ENCODE data around the gene ANKRD24. TPM values are rescaled to one million over a fixed set of nuclear protein-coding genes. Genes with fewer than 3 reads are reported as not detected.

ANKRD24 gene
- total and polyA plus RNA-seq, 2 donors (not counting 3 experiments of a cell fraction or from before 2014, with no cell fraction given): 0.07 to 0.27 TPM

- H3K9ac ChIP-seq (replicated peaks; ENCODE audit: extremely low read depth, insufficient read depth, low read length): no peak overlapping the region
- H3K9me3 ChIP-seq (replicated peaks; ENCODE audit: control insufficient read depth, insufficient read depth, low read length): no peaks in the 10 kb centered on the region
- no peaks in the 10 kb centered on the region for H3K4me1 ChIP-seq (ENCODE audit: control insufficient read depth, extremely low read depth, insufficient read depth, low read length)
- no peaks in the 10 kb centered on the region for H3K79me2 ChIP-seq (ENCODE audit: control insufficient read depth, insufficient read depth, low read length)
- no peaks in the 10 kb centered on the region for H3K36me3 ChIP-seq (ENCODE audit: control insufficient read depth in 2 of 2, extremely low read depth in 1 of 2, insufficient read depth in 2 of 2, low read length in 2 of 2)
- no peaks in the 10 kb centered on the region for H3K9me1 ChIP-seq (replicated peaks; ENCODE audit: control insufficient read depth, extremely low read depth, insufficient read depth, low read length)
- ChIA-PET CTCF (interaction anchor here (0.6 to 3.4 kb wide), 2 partner anchors 24 to 176 kb away, joined by 4 to 20 read pairs; no protein-coding TSS in a partner anchor), POLR2A (no interaction called here)
- no peak overlapping the region for H2AFZ ChIP-seq (ENCODE audit: low read depth, low read length)
- TF ChIP-seq POLR2AphosphoS5 (IDR thresholded peaks at IDR 0.05; ENCODE audit: insufficient read depth, low read depth, low read length): no peak
- TF ChIP-seq JUN (IDR thresholded peaks at IDR 0.05; ENCODE audit: borderline replicate concordance, insufficient read depth, insufficient read length, low read depth): no peak
- no peak for TF ChIP-seq FOS (IDR thresholded peaks at IDR 0.05; ENCODE audit: borderline replicate concordance, insufficient read depth, low read length)
- no peak for TF ChIP-seq CTCF (IDR thresholded peaks at IDR 0.05; ENCODE audit: extremely low read depth in 1 of 2, insufficient read depth in 1 of 2, low read depth in 1 of 2, low read length in 2 of 2)
- no peak for TF ChIP-seq MYC (IDR thresholded peaks at IDR 0.05; ENCODE audit: low read depth, low read length)
- no peak for TF ChIP-seq MAX (IDR thresholded peaks at IDR 0.05; ENCODE audit: insufficient read depth, insufficient read length)
- no peak for TF ChIP-seq POLR2A (IDR thresholded peaks at IDR 0.05; ENCODE audit: low read depth, low read length)
- TF ChIP-seq EZH2 (IDR thresholded peaks at IDR 0.05; ENCODE audit: borderline replicate concordance, low read depth, low read length, severe bottlenecking): no peak
- no peak for TF ChIP-seq GATA2 (IDR thresholded peaks at IDR 0.05; ENCODE audit: insufficient read depth, insufficient read length, low read depth, low read length)
- dilution Hi-C loops (cut with MboI; ENCODE audit: extremely low pct_ligation_motif_present, low sequenced_read_pairs) (no loop called here), intact Hi-C loops (cut with micrococcal nuclease) (no loop called here)
- H4K20me1 ChIP-seq (replicated peaks; ENCODE audit: control insufficient read depth, extremely low read depth, insufficient read depth, low read length): no peaks in the 10 kb centered on the region
- no peaks in the 10 kb centered on the region for H3K27me3 ChIP-seq (ENCODE audit: control insufficient read depth in 2 of 2, insufficient read depth in 2 of 2, low read length in 2 of 2)
- FAIRE-seq (no peak), DNase-seq (ENCODE audit: low read depth, low spot score) (no peak)
- no peak overlapping the region for H3K4me3 ChIP-seq (replicated peaks in 1 of 3; ENCODE audit: insufficient read depth in 1 of 3, low read depth in 1 of 3, low read length in 3 of 3)
- no peak overlapping the region for H3K4me2 ChIP-seq (ENCODE audit: insufficient read depth, low read length)
- BruUV-seq (replicated peaks): no TSS peak
- H3K27ac ChIP-seq (ENCODE audit: insufficient read depth, low read depth, low read length): no peak overlapping the region
These were observed 18.2 kb upstream of the ANKRD24 start for GRCh38 chr19:4164262-4164661.
